ENCODE measurements around the gene B3GALT6.

Gene B3GALT6

DNA sequence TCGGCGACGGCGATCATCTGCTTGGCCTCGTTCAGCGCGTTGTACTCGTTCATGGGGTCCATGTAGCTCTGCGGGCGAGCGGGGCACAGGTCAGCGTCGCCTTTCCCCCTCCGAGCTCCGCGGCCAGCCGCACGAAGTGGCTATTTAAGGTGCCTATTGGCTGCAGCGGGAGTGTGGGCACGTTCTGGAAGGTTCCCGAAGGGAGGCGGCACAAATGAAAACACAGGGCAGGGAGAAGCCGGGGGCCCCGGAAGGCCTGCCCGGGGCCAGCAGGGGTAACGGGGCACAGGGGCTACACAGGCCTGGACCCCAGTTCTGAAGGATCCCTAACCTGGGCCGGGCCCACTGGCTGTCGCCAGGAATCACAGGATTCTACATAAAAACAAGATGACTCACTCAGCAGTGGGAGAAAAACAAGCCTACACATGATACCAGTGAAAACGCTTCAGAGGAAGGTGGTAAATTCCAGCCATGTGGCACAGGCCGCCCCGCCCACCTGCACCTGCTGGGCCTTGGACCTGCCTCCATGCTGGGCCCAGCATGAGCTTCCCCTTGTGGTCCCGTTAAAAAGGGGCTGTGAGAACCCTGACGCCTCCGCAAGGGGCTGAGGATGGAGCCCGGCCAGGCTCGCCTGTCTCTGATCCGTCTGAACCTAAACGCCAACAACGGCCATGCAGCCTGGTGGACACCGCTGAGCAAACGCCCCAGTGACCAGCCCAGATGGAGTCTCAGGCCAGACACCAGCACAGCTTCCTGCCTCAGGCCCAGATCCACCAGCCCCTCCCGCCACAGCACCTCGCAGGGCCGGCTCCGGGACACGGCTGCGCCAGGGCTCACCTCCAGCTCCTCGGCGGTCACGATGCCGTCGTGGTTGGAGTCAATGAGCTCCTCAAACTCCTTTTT lies 14.2 kb upstream of the B3GALT6 start:
- no peak for DNase-seq

DNA sequence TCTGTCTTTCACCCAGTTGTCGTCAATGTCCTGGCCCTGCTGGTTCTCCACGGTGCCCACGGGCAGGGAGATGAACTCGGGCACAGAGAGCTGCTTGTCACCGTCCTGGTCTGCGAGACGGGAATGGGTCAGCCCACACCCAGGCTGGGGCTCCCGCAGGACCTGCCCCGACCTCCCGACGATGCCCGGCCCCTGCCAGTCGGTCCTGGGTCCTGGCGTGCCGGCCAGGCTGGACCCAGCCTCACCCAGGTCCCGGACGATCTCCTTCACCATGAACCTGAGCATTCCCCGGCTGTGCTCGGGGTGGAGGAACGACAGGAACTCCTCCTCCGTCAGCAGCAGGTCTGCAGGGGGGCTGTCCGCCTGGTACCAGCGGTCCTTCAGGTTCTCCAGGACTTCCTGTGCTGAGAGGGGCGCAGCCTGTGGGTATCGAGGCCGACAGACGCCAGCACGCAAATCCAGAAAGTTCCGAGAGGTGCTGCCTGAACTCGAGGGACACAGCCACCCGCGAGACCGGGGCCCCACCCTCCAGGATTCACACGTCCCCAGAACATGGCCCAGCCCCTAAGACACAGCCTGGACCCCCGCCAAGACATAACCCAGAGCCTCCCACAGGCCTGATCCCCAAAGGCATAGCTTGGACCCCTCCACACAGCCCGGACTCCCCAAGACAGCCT lies 13.4 kb upstream of the B3GALT6 start:
- no peak for DNase-seq

DNA sequence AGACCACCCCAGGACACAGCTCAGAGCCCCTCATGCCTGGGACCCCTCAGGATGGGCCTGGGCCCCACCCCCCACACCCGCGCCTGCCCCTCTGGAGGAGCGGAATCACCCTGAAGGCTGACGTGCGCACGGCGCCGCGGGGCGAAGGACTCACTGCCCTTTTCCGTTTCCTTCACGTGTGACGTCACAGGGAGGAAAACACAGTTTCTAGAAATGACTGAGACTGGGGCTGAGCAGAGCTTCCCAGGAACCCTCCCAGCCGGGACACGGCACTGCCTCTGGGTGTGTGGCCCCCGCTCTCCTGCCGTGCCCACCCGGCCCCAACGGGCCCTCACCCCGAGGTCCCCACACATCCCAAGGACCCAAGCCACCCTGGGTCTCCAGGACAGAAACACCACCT lies 12.7 kb upstream of the B3GALT6 start:
- no peak for DNase-seq

DNA sequence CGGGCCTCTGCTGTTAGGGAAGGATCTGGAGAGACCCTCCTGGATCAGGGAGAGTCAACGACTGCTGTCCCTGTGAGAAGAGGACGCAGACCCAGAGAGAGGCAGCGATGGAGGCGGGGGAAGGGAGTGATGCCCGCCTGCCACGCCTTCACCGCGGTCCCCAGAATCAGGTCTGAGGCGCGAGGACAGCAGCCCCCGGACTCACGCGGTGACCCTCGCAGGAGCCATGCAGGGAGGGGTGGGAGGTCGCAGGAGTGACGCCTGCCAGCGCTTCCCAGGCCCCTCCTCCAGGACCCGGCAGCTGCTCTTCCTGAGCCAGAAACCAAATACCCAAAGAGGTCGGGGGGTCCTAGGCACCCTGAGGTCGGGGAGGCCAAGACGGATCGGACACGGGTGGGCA lies 11.8 kb upstream of the B3GALT6 start:
- no peak for DNase-seq

DNA sequence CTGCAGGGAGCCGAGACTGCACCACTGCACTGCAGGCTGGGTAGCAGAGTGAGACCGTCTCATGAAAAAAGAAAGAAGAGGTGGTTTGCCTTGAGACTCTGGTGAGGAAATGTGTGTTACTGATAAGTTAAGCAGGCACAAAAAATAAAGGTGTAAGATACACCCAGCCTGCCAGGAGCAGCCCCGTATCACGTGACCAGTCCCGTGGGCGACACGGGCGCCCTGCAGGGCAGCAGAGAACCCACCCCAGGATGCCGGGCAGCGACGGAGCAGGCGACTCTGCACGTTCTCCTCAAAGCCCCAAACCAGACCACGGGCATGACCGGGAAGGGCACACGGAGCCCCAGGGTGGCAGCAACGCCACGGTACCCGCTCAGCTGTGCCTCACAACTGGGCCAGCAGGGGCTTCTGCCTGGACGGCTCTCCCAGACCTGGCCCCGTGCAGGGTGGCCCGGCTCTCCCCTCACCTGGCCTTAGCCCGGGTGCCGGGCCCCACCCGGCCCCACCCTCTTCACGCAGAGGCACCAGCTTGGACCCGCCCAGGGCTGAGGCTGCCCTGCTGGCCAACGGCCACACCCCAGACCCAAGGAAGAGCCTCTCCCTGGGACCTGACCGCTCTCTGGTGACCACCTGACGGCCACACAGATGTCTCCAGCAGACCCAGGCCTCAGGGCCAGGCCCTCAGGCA lies 10.0 kb upstream of the B3GALT6 start:
- DNase-seq = no peak

DNA sequence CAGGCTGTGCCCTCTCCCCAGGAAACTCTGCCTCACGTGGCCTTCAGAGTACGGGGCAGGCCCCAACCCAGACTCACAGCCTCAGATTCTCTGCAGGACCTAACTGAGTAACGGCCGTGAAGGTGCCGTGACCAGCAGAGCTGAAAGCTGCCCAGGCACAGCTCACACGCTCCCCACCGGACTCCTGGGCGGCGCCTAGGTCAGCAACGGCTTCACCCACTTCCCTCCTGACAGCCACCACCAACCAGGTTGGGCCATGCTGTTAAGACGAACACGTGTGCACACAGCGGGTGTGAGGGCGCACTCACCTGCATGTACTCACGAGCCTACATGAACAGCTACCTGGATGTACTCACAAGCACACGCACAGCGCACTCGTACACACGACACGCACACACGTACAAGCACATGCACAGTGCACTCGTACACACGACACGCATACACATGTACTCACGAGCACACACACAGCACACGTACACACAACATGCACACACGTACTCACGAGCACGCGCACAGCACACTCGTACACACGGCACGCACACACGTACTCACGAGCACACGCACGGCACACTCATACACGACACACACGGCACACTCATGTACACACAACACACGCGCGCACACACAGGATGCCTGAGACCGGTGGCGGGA lies 9.3 kb upstream of the B3GALT6 start:
- DNase-seq = no peak

DNA sequence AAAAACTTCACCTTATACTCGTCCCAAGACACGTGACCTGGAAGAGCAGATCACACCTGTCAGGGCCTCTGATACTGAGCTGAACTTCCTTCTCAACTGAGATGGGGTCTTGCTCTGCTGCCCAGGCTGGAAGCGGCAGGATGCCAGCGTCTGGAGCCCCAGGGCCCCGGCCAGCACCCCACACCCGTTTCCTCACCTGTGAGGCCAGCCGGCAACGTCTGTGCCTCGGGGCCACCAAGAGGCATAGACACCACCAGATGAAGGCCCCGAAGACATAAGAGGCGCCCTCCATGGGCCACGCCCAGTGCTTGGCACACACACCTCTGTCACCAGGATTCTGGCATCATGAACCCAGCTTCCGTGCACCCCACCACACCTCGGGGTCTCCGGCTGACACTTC lies 8.7 kb upstream of the B3GALT6 start:
- DNase-seq = no peak

DNA sequence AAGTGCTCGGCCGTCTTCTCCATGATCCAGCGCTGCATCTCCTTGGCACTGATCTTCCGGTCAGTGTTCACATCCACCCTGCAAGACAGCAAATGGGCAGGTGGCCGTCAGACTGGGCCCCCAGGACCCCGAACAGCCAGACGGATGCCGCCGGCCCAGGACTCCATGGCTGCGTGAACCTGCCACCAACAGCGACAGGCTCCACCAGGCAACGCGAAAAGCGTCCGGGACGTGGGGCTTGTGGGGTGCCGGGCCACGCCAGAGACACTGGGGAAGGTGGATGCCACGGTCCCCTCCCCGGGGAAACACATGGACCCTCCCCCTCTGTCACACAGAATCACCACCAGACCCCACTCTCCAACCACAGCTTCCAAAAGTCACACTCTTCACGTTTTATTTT lies 8.1 kb upstream of the B3GALT6 start:
- no peak for DNase-seq

DNA sequence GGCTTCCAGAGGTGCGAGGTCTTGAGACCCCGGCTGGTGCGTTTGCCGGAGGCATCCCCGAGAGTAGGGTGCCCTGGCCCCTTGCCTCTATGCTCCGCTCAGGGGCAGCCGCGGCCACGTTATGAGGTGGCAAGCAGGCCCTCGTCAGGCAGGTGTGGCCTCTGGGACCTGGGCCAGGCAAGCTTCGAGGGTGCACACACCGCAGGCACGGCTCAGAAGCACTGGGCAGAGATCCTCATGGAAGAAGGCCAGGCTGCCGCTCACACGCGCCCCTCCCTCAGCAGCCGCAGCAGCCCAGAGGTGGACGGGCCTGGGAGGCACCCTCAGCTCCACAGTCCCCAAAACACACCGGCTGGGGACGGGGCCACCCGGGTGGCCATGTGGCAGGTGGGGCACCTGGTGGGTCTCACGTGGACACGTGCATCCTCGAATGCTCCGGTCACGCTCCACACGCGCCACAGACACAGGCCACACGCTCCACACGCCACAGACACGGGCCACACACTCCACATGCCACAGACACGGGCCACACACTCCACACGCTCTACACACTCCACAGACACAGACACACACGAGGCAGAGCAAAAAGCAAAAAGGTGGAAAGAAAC lies 6.7 kb upstream of the B3GALT6 start:
- DNase-seq = no peak

DNA sequence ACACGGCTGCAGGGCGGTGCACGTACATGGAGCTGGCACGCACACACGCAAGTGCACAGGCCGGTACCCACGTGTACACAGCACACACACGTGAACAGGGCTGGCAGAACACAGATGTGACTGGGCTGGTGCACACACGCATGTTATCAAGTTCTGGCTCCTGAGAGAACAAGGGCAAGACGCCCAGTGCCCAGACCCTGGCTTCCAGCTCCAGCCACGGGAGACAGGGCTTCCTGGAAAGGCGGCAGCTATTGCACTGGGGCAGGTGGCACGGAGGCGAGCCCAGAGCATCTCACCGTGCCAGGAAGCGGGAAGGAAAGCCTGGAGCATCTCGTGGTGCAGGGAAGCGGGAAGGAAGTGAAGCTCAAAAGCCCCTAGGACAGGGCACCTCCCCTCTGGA lies 6.1 kb upstream of the B3GALT6 start:
- no peak for DNase-seq

DNA sequence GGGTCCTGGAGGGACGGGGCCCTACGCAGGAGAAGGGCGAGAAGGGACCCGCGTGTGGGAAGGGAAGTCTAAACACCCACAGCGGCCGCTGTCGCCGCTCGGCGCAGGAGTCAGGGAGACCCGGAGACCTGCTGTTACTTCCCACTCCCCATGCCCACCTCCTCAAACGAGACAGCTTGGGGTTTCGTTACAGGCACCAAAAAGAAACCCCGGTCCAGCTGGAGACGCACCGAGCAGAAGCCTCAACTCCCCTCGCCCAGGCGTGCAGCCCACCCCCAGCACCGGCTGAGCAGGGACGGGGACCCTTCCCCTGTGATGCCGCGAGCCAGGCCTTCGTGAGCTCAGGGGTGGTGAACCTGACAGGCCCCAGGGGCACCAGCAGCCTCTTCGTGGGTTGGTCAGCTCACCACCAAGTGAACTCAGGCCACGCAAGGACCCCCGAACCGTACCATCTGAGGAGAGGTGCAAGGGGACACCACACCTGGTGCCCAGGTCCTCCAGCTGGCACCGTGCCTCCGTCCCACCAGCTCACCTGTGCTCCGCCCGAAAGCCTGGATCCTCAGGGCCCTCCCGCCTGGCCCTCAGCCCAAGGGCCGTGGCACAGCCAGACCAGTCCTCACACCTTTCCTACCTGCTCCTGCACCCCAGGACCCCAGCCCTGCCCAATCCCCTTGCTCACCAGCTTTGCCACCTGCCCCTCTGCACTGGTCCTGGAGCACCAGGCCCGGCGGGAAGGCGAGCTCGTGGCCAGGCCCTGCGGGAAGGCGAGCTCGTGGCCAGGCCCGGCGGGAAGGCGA lies 5.3 kb upstream of the B3GALT6 start:
- no peak for DNase-seq

DNA sequence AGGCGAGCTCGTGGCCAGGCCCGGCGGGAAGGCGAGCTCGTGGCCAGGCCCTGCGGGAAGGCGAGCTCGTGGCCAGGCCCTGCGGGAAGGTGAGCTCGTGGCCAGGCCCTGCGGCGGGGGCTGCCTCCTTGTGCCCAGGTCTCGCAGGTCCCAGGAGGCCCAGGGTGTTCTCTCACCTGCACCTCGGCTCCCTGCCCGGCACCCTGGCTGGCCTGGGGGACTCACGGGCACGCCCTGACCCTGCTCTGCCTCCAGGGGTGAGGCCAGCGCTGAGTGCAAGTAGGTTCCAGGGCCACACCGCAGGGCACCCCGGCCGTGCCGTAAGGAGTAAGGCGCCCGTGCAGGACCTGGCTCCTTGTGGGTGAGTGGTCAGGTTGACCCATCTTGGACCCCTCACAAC lies 4.7 kb upstream of the B3GALT6 start:
- no peak for DNase-seq

DNA sequence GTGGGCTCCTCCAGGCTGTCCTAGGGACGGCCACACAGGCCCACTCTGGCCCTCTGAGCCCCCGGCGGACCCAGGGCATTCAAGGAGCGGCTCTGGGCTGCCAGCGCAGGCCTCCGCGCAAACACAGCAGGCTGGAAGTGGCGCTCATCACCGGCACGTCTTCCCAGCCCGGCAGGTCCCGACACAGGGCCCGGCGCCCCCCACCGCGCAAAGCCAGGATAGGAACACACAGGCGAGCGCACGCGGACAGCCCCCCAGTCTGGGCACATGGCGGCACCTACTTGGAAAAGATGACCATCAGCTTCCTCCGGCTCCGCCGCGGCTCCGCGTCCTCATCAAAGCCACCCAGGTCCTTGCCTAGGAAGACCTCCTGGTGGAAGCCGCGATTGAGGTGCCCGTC lies 3.9 kb upstream of the B3GALT6 start:
- DNase-seq = no peak

DNA sequence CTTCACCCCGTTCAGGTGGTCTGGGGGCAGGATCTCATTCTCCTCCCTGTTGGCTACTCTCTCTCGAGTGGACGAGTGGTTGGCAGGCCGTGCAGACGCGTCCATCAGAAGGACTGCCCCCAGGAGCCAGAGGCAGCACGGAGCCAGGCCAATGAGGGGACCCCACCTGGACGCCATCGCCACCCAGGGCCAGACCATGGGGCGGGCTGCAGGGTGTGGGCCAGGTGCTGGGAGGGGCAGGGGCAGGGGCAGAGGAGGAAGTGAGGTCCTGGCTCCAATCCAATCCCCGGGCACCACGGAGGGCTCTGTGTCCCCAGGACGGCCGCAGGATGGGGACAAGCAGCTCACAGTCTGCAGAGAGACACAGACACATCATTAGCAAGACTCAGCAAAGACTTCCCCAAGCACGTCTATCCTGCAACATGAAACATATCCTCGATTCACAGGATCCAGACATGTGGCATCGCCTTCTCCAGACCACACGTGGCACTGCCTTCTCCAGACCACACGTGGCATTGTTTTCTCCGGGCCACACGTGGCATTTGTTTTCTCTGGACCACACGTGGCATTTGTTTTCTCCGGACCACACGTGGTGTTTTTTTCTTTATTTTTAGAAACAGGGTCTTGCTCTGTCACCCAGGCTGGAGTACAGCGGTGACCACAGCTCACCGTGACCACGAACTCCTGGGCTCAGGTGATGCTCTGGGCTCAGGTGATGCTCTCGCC lies 3.3 kb upstream of the B3GALT6 start:
- DNase-seq = no peak

DNA sequence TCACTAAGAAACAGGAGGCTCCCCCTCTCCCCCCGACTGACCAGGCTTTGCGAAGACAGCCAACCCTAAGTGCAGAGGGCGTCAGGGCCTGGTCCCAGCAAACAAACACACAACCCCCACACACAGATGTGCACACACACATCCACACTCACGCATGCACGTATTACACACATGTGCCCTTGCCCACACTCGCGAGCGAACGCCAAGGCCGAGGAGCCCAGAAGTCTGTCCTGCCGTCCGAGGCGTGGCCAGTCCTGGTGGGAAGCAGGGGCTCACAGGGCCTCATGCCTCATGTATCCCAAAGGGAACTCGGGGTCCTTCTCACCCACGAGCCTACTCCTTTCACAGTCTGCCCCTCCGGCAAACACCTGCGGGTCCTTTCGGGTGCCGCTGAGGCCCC lies 2.3 kb upstream of the B3GALT6 start:
- no peak for DNase-seq

DNA sequence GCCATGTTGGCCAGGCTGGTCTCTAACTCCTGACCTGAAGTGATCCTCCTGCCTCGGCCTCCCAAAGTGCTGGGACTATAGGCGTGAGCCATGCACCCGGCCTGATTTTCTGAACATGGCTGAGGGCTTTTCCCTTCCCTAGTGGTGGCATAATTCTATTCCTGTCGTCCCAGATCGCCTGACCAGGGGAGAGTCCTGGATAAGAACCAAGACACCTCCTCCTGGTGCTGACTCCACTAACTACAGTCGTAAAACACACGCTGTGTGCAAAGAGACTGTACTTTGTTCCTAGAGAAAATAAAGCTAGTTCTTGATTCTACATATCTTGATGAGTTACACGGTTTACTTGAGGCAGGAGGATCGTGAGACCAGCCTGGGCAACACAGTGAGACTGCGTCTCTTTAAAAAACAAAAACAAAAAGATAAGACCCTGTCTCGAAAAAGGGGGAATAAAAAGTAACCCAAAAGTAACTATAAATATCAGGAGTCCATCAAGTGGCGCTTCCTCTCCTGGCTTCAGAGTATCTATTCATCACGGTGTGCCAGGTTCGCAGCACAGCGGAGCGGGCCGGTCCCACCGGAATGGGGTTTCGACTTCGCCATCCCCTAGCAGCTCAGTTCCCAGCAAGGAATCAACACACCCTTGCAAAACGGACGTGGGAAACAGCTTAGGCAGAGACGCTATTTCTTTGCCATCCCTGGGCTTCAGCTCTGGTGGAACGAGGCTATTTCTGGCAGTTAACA lies 1.2 kb upstream of the B3GALT6 start:
- DNase-seq = no peak

DNA sequence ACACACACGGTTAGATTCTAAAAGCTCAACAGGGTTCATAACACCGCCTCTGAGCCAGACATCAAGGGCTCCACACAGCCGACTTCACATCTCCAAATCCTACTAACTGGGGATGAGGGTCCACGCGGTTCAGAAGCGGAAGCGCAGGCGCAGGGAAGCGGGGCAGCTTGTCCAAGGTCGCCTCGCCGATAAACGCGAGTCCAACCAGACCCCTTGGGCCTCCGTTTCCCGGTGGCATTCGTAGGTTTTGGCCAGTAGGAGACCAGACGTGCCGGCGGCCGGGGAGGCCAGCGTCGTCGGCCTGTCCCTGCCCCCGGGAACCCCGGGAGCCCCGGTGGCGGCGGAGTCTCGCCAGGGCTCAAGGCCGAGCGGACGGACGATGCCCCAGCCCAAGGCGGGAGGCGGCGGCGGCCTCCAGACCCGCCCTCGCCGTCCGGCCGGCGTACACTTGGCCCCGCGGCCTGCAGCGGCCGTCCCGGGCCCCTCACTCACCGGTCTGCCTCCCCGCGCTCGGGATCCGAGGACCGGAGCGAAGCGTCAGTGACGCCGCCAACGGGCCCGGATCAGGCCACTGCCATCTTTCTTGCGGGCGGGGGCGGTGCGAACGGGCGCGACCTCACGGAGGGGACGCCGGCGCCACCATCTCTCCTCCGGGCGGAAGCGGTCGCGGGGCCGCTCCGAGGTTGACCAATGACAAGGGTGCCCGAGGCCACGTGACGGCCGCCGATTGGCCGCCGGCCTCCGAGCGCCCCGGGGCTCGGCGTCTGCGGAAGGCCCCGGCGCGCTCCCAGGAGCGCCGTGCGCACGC lies 433 bp upstream of the B3GALT6 start, which contains the start of gene SDF4:
TSS of gene SDF4 (minus strand) at position 602 of the 808 bp plus-strand sequence. CDS start 3,229 bp downstream, outside the sequence.
- DNase-seq = peak; percentile 98

DNA sequence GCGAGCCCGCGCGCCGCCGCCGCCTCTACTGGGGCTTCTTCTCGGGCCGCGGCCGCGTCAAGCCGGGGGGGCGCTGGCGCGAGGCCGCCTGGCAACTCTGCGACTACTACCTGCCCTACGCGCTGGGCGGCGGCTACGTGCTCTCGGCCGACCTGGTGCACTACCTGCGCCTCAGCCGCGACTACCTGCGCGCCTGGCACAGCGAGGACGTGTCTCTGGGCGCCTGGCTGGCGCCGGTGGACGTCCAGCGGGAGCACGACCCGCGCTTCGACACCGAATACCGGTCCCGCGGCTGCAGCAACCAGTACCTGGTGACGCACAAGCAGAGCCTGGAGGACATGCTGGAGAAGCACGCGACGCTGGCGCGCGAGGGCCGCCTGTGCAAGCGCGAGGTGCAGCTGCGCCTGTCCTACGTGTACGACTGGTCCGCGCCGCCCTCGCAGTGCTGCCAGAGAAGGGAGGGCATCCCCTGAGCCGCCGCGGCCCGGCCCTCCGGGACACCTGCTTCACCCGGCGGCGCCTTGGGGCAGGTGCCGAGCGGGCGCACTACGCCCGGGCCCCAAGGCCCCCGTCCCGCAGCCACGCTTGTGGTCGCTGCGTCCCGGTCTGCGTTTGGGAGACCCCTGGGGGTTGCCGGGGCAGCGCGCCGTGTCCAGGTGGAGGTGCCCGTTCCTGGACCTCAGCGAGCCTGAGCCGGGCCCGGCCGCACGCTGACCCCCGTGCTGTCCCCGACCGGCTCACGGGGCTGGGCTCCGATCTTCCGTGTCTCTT lies 944 bp downstream of the B3GALT6 start:
- no peak for DNase-seq

DNA sequence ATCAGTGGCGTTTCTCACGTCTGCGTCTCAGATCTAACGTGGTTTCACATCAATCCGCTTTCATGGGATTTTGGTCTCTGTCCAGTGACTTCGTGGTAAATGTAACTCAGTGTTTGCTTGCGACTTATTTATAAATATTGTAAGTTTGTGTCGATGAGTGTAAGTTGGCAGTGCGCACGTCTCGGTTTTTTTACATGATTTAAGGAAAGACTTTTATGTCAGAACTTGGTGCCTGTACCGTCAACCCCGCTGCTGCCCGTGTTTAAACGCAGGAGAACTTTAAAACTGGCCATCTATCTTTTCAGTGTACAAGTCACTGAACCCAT lies 1.5 kb downstream of the B3GALT6 start:
- no peak for DNase-seq

All from eye (tissue), 1 donor.